Islet of Langerhans (tissue), 1 donor: ENCODE results near the gene TIGIT.
"Not testable (repeated sequence)": the region's sequence is repeated elsewhere in the genome, so short reads cannot be mapped to it uniquely, and the experiment has no call there.

Experiments
- FAIRE-seq: peaks from one replicate; lab custom pipeline; 2011; peaks lifted over from hg19 to GRCh38; lab: Jason Lieb, UNC

TIGIT gene

DNA sequence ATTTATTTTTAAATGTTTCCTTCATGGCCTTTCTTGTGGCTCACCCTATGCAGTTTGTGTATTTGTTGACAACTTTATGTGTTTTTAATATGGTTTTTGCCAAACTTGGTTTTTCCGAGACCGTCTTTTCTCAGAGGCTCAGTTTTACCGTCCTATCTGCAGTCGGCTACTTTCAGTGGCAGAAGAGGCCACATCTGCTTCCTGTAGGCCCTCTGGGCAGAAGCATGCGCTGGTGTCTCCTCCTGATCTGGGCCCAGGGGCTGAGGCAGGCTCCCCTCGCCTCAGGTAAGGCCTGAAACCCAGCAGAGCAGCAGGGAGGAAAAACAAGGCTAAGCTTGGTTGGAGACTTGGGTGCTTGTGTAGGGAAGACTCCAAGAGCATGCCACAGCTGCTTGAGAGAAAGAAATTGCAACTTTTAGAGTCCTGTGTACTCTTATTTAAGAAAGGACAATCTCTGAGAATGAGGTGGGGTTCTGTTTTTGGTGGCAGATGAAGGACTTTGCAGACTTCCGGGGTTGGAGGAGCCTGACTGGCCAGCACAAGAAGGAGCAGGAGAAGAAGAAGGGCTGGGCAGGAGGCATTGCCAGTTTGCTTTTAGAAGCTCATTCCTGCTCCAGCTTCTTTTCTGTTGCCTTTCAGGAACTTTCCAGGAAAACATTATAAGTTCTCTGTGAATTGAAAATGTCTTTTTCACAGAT is at the start of gene TIGIT:
TSS of gene TIGIT (plus strand) at position 191 of the 698 bp plus-strand sequence. CDS start at position 225, 34 bp downstream.
- FAIRE-seq, result no peak

DNA sequence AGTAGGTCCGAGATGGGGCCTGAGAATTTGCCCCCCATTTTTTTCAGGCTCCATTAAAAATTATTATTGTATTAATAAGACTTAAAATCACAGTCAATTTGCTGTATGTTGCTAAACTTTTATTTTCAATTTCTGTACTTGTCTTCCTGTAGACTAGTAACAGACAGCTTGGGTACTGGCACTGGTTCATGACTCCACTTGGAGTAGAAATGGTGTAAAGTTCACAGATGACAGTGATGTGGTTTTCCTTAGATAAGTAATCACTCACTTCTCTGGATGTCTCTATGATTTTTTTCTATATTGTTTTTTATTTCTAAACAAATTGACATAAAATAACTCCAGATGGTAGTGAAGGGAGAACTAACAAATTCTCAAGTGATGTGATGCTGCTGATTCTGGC is 40.9 kb upstream of the TIGIT start:
- no peak for FAIRE-seq

DNA sequence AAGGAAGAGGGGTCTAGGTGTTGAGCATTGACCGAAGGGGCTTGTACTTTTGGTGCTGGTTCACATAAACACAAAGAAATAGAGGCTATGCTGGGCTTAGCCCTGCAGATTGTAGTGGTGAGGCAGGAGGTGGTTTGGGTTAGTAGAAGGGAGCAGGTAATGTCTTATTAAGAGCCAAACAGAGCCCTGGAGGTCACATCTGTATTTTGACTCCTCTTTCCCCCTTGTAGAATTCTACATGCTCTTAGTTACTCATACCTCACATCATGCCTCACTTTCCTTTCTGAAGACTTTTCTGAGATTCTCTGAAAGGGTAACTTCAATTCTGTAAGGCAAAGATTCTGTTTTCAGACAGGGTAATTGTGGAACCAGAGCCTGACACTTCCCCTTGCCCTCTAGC is 40.3 kb upstream of the TIGIT start:
- no peak for FAIRE-seq

DNA sequence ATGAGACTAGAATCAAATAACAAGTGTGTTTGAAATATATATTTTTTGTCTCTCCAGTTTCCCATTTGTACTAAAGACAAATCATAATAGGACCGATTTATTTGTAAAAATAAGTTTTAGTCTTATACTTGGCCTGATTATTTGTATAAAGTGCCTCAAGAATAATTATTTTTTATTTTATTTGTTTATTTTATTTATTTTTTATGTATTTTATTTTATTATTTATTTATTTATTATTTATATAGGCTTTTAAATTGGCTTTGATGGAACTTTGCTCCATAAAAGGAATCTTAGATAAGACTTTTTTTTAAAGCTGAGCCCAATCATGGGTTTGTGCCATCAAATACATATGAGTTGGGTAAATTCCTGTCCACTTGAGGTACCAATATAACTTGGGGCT is 34.3 kb upstream of the TIGIT start:
- no peak for FAIRE-seq

DNA sequence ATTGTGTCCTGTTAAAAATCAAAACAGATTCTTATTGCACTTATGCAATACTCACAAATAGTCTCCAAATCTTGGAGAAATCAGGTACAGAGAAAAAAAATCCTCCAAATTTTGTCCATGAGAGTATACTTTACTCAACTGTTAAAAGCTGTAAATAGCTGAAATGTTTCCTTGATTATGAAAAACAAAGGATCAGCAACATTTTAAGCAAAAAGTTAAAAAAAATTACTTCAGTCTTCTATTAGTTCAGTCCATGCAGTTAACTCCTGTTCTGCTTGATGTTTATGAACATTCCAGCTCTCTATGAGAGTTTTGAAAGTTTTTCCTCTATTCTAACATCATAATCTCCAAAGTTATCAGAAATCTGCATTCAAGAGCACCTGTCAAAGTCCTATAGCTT is 33.7 kb upstream of the TIGIT start:
- no peak for FAIRE-seq

DNA sequence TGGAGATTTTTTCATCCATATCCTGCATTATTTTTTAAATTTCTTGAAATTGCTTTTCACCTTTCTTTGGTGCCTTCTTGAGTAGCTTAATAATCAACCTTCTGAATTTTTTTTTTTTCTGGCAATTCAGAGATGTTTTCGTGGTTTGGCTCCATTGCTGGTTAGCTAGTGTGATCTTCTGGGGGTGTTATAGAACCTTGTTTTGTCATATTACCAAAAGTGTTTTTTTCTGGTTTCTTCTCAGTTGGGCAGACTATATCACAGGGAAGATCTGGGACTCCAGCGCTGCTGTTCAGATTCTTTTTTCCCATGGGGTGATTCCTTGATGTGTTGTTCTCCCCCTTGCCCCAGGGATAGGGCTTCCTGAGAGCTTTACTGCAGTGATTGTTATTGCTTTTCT is 23.8 kb upstream of the TIGIT start:
- FAIRE-seq, result no peak

DNA sequence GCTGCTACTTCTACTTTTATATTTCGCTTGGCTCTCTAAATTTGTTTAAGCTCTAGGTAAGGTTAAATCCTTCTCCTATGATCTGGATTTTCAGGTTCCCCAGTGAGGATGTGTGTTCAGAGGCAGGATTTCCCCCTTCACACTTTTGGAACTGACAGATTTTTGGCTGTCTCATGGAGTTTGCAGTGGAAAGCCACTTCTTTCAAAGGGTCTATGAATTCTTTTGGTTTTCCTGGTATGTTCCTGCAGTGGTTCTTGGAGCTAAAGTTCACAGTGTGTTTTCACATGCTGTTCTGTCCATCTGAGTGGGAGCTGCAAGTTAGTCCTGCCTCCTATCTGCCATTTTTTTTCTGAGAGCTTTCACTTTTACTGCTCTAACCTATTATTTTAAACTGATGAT is 21.6 kb upstream of the TIGIT start:
- no peak for FAIRE-seq

DNA sequence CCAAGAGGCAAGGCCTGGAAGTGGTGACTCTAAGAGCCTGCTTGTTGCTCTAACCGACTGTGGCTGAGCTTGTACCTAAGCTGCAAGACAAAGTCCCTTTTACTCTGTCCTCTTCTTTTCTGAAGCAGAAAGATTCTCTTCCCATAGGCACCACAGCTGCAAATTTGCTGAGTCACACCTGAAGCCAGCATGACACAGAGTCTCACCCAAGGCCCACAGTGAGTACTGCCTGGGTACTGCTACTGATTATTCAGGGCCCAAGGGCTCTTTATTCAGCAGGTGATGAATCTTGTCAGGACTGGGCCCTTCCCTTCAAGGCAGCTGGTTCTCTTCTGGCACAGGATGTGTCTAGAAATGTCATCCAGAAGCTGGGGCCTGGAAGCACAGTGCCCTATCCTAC is 18.9 kb upstream of the TIGIT start:
- no peak for FAIRE-seq

DNA sequence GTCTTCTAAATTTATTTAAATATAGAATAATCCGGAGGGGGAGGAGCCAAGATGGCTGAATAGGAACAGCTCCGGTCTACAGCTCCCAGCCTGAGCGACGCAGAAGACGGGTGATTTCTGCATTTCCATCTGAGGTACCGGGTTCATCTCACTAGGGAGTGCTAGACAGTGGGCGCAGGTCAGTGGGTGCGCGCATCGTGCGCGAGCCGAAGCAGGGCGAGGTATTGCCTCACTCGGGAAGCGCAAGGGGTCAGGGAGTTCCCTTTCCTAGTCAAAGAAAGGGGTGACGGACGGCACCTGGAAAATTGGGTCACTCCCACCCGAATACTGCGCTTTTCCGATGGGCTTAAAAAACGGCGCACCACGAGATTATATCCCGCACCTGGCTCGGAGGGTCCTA is 17.0 kb upstream of the TIGIT start:
- not testable (repeated sequence) for FAIRE-seq

DNA sequence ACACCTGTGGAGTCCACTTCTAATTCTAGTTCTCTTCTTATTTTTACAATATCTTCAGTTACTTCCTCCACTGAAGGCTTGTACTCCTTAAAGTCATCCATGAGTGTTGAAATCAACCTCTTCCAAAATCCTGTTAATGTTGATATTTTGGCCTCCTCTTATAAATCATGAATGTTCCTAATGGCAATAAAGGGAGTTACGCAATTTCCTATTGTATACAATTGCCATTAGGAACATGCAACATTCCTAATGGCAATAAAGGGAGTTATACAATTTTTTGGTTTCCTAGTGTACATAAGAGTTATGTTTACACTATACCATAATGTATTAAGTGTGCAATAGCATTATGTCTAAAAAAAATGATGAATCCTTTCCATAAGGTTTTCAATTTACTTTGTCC is 9.2 kb upstream of the TIGIT start:
- FAIRE-seq, result no peak

DNA sequence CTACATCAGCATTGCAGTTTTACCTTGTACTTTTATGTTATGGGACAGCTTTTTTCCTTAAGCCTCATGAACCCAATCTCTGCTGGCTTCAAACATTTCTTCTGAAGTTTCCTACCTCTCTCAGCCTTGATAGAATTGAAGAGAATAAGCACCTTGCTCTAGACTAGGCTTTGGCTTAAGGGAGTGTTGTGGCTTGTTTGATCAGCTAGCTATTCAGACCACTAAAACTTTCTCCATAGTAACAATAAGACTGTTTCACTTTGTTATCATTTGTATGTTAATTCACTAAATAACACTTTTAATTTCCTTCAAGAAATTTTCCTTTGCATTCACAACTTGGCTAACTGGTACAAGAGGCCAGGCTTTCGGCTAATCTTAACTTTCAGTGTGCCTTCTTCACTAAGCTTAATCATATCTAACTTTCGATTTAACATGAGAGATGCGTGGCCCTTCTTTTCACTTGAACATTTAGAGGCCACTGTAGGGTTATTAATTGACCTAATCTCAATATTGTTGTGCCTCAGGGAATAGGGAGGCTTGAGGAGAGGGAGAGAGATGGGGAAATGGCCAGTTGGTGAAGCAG is 8.1 kb upstream of the TIGIT start:
- FAIRE-seq, result no peak

DNA sequence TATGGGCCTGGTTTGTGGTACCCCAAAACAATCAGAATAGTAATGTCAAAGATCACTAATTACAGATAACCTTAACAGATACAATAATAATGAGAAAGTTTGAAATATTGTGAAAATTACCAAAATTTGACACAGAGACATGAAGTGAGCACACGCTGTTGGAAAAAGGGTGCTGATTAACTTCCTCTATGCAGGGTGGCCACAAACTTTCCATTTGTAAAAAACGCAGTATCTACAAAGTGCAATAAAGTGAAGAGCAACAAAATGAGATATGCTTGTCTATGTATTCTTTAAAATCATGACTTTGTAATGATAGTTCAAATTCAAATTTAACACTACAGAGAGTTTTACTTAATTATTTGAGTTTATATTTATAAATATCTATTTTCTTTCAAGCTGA is 7.6 kb upstream of the TIGIT start:
- no peak for FAIRE-seq

DNA sequence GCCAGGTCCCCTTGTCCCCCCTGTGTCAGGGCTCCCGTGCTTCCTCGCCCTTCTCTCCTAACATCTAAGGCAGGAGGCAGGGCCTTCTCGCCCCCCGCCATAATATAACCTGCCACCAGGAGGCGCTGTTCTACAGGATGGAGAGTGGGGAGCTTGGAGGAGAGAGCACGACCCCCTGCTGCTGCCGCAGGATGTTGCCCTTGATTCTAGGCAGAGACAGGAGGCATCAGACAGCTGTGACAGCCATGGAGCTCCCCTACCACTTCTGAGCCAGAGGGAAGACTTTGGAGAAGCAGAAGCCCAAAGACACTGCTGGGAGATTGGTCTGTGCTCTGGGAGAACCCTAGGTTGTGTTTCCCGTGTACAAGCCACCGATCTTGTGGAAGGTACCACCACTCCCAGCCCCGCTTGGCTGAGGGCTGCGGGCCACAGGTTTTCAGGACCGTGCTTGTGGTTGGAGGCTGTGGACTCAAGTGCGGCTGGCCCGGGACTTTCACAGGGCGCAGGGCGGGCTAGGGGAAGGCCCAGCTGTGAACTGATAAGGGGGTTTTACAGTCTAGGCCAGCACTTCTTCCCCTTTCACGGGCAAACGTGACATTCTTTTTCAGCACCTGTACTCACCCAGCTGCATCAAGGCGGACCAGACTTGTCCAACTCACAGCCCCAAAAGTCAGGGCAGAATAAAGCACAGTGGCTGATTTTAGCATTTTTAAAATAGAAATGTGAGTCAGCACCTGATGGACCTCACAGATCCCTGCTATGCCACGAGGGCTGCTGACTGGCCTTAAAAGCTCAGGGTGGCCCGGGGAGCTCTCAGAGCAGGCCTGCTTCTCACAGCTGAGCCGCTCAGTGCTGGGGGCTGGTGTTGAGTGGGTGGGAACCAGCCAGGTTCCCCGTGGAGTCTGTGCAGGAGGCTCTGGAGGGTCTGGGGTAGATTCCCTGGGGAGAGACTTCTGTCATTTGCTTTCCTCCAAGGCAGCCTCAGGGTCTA is 2.6 kb upstream of the TIGIT start:
- no peak for FAIRE-seq

DNA sequence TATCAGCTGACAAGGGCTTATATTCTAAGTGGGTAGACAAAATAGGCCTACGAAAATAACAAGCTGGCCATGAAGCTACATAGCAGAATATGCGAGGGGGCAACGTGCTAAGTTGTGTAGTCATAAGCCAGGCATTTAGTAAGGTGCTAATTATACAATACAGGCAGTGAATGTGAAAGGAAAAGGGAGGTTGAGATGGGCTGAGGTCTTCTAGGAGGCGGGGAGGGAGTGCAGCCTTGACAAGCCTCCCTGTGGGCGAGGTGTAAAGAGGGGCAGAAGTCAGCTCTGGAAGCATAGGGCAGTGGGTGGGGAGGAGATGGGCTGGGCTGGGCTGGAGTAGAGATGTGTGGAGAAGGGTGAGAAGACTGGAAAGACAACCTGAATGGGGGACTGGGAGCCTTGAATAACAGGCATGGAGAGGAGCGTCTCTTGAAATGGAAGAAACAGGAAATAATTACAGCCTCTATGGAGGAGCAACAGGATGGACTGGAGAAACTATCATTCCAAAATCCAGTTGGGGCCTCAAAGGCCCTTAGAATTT is 1.2 kb downstream of the TIGIT start:
- FAIRE-seq, result no peak

DNA sequence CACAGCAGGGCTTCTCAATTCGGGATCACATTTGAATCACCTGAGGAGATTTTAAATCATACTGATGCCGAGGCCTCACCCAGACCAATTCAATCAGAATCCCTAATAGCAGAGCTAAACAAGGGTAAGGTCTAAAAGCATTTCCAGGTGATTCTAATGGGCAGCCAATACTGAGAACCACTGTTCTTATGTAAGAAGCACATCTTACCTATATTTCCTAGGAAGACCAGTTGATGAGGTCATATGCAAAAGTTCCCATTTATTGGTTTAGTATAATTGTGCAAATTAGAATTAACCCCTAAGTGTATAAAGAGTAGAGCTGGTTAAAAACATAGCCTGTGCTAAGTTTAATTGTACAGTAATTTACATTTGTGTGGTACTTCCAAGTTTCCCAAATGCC is 2.1 kb downstream of the TIGIT start:
- FAIRE-seq, result no peak

DNA sequence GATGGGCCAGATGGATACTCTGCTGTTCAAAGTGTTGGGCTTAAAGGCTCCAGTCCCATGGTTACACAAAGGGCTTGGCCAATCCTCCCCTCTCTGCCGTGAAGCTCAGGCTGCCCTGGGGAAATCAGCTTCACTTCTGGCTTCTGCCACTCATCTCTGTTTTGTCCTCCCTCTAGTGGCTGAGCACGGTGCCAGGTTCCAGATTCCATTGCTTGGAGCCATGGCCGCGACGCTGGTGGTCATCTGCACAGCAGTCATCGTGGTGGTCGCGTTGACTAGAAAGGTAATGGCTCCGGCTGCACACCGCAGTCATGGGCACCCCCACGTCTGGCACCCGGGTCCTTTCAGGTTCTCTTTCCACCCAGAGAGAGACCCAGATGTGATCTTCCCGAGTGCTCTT is 5.6 kb downstream of the TIGIT start:
- no peak for FAIRE-seq

DNA sequence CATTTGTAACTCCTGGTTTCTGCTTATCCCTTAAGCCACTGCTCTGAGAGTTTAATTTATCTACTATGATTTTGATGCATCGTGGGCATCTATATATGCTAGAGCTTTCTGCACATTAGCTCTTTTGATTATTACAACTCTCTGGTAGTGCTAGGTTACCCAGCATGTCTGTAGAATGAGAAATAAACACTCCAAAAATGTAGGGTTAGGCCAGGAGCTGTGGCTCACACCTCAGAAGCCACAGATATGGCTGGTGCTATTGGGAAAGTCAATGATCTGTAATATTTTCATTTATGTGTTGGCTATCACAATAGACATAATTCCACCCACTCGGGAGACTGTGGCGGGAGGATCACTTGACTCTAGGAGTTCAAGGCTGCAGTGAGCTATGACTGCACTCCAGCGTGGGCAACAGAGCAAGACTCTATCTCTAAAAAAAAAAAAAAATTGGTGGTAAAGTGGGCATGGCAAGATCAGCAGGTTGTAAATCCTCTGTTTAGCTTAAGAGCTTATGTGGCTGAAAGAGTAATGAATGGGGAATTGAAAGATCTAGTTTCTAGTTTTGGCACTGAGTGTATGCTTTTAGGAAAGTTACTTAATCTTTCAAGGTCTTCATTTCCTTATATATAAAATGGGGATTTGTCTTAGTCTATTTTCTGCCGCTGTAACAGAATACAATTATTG is 6.3 kb downstream of the TIGIT start:
- no peak for FAIRE-seq

DNA sequence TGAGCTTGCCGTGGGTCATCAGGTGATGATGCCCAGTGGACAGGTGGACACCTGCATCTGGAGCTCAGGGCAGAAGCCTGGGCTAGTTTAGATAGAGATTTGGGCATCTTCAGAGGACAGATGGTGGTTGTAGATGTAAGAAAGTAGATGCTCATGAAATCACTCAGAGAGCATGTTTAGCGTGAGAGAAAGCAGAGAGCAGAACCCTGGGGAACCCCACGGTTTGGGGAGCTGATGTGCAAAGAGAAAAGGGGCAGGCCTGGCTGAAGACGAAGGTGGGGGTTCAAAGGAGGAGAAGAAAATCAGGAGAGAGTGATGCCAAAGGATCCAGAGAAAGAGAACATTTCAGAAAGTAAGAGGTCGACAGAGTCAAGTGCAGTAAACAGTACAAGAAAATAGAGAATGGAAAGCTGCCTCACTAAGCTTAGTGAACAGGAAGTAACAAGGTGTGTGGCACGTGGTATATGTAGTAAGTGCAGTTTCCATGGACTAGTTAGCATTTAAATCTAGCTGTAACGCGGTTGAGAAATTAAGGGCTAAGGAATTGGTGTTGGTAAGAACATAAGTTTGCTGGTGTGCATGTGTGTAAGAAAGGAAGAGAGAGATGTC is 13.5 kb downstream of the TIGIT start:
- no peak for FAIRE-seq

DNA sequence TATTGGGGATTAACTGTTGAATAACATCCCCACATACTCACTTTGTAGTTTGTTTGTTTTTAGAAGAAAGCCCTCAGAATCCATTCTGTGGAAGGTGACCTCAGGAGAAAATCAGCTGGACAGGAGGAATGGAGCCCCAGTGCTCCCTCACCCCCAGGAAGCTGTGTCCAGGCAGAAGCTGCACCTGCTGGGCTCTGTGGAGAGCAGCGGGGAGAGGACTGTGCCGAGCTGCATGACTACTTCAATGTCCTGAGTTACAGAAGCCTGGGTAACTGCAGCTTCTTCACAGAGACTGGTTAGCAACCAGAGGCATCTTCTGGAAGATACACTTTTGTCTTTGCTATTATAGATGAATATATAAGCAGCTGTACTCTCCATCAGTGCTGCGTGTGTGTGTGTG is 14.0 kb downstream of the TIGIT start:
- FAIRE-seq, result no peak

DNA sequence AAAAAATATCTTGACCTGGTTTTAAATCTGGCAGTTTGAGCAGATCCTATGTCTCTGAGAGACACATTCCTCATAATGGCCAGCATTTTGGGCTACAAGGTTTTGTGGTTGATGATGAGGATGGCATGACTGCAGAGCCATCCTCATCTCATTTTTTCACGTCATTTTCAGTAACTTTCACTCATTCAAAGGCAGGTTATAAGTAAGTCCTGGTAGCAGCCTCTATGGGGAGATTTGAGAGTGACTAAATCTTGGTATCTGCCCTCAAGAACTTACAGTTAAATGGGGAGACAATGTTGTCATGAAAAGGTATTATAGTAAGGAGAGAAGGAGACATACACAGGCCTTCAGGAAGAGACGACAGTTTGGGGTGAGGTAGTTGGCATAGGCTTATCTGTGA is 14.5 kb downstream of the TIGIT start:
- no peak for FAIRE-seq

DNA sequence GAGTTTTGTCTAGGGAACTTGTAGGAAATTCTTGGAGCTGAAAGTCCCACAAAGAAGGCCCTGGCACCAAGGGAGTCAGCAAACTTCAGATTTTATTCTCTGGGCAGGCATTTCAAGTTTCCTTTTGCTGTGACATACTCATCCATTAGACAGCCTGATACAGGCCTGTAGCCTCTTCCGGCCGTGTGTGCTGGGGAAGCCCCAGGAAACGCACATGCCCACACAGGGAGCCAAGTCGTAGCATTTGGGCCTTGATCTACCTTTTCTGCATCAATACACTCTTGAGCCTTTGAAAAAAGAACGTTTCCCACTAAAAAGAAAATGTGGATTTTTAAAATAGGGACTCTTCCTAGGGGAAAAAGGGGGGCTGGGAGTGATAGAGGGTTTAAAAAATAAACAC is 15.0 kb downstream of the TIGIT start:
- FAIRE-seq, result no peak

DNA sequence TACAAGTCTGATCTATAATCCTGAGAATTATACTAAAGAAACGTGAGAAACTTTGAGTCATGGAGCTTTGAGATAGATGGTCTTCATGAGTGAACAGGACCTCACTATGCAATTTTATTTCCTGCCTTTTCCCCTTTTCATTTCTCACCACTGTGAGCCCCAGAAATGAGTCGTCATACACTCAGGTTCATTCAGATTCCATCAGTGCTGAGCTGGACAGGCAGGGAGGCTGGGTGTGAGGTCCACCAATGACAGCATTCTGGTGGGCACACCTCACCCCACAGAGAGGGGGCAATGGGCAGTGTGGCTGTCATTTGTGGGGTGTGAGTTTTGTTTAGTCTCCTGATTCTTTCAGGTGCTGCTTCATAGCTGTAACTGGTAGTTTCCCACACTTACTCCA is 16.9 kb downstream of the TIGIT start:
- no peak for FAIRE-seq
